Measurements from ENCODE around the gene KLF11.

GRCh38 chr2:10078704-10079265 is 35.4 kb downstream of the KLF11 start:
- TF ChIP-seq, protein P1, sequence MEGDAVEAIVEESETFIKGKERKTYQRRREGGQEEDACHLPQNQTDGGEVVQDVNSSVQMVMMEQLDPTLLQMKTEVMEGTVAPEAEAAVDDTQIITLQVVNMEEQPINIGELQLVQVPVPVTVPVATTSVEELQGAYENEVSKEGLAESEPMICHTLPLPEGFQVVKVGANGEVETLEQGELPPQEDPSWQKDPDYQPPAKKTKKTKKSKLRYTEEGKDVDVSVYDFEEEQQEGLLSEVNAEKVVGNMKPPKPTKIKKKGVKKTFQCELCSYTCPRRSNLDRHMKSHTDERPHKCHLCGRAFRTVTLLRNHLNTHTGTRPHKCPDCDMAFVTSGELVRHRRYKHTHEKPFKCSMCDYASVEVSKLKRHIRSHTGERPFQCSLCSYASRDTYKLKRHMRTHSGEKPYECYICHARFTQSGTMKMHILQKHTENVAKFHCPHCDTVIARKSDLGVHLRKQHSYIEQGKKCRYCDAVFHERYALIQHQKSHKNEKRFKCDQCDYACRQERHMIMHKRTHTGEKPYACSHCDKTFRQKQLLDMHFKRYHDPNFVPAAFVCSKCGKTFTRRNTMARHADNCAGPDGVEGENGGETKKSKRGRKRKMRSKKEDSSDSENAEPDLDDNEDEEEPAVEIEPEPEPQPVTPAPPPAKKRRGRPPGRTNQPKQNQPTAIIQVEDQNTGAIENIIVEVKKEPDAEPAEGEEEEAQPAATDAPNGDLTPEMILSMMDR (IDR thresholded peaks at IDR 0.05; ENCODE audit: insufficient read depth, low read length): no peak
- no peak for TF ChIP-seq GABPA (IDR thresholded peaks at IDR 0.05; ENCODE audit: low read depth)
